ENCODE results near the gene FAM81A.

The FAM81A gene

DNA sequence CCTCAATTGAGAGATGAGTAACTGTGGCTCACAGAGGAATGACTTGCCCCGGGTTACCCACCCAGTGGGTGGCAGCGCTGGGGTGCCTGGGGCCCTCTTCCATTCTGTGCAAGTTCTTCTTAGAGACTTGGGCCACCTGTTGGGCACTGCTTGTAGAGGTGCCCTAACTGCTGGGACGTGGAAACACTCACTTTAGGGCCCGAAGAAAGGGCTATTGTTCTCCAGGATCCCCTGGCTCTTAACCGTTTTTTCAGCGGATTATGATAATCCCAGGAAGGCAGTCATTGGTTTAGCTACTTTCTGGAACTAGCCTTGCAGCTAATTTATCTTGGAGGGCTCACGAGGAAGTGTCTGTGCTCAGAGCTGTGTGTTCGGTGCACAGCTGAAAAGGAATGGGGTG lies 107.6 kb downstream of the FAM81A start:
- no peak for DNase-seq

- no peak for DNase-seq
Measured at GRCh38 chr15:59548501-59549226, 110.7 kb downstream of the FAM81A start.

- DNase-seq: no peak
Measured at GRCh38 chr15:59549301-59550185, 111.6 kb downstream of the FAM81A start.

- peak; percentile 26 for DNase-seq
Measured at GRCh38 chr15:59550530-59550929, 112.5 kb downstream of the FAM81A start.

DNA sequence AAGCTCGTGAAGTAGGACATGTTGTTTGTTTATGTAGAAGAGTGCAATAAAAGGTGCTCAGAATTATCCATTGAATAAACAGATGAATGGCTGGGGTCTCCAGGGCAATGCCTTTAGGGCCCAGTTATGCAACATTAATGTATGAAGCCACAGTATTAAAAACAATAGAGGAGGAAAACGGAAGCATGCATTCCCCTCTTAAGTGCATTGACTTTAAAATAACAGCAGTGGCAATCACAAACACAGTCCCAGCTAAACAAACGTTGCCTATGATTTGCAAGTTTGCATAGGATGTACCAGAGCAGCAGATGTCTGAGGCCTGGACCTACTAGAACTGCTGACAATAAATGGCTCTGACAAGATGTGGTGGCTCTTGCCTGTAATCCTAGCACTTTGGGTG lies 113.0 kb downstream of the FAM81A start:
- no peak for DNase-seq

DNA sequence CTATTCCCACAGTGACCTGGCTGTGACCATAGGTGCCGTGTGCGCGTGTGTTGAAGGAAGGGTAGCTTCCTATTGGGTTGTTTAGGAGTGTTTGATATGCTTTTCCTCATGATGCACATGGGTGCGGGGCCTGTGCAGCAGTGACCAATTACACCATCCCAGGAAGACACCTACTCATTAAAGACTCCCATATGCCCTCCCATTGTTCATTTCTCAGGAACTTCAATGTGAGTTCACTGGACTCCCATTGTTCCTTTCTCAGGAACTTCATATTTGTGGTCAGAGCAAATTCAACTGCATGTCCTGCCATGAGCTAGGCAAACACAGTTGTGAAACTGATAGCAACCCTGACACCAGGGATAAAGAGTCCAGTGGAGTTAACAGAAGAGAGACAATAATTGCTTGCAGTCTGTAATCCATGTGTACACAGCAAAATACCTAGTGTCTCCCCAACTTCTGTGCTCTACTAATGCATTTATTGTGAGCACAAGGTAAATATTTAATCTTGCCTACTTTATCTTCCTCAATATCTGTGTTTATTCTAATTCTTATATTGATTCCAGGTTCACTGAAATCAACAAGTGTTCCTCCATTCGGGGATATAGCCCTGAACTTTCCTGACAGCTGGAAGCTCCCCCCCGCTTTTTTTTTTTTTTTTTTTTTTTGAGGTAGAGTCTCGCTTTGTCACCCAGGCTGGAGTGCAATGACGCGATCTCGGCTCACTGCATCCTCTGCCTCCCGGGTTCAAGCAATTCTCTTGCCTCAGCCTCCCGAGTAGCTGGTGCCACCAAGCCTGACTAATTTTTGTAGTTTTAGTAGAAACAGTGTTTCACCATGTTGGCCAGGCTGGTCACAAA lies 116.1 kb downstream of the FAM81A start:
- no peak for DNase-seq

DNA sequence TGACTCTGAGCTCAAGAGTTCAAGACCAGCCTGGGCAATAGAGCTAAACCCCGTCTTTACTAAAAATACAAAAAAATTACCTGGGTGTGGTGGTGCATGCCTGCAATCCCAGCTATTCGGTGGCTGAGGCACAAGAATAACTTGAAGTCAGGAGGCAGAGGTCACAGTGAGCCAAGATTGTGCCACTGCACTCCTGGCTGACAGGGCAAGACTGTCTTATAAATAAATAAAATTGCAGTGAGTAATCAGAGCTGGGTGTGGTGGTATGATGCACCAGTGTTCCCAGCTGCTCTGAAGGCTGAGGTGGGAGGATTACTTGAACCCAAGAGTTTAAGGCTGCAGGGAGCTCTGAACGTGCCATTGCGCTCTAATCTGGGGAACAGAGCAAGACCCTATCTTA lies 117.7 kb downstream of the FAM81A start:
- DNase-seq: no peak

DNA sequence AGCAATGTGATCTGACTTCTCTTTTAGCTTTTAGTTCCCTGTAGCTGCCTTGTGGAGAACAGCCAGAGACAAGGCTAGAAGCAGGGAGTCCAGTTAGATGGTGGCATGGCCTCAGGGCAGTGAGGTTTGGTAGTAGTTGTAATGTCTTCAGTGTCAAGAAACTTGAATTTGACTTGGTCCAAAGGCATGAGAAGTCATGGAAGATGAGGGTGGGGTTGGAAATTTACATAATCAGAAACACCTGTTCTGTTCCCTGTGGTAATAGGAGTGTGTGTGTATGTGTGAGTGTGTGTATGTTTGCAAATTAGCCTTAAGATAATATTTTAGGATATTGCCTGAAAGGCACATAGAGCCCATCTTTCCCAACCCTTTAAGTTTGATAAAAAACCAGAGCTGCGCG lies 118.4 kb downstream of the FAM81A start:
- no peak for DNase-seq

DNA sequence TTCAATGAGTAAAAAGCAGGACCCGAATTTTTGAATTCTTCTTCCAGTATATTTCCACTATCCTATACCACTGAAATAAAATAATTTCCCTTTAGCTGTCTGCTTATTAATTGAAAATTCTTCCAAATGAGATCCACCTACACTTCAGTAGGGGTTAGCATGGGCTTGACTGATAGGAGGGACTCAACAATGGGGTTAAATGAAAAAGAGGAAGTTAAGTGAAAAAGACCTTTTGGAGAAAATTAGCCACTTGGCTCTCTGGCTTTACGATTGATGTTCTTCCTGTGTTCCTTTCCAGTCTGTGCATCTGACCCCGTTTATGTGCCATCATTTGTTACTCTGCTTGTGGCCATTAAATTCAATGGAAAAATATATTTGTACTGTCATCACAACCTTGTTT lies 119.6 kb downstream of the FAM81A start:
- DNase-seq: peak; percentile 69

DNA sequence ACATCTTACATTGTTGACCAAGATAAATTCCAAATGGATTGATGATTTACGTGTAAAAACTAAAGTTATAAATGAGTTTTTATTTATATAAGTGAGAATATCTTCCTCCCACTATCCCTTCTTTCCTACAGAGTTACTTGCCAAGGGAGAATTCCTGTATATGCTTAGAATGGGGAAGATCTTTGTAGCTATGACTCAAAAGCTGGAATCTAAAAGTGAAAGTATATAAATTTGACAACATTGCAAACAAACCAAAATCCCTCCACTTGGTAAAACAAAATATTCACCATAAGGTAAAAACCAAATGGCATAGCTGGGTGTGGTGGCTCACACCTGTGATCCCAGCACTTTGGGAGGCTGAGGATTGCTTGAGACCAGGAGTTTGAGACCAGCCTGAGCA lies 120.9 kb downstream of the FAM81A start:
- peak; percentile 12 for DNase-seq

DNA sequence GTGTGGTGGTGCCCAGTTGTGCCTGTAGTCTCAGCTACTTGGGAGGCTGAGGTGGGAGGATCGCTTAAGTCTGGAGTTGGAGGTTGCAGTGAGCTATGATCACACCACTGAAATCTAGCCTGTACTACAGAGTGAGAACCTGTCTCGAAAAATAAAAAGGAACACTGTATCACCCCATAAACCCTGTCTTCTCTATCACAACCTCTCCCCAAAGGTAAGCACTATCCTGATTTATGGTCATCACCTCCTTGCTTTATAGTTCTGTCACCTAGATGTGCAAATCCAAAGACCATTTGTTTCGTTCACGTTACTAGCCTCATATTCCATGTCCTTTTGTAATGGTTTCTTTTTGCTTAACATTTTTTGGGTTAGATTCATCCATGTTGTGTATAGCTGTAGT lies 123.6 kb downstream of the FAM81A start:
- no peak for DNase-seq

DNA sequence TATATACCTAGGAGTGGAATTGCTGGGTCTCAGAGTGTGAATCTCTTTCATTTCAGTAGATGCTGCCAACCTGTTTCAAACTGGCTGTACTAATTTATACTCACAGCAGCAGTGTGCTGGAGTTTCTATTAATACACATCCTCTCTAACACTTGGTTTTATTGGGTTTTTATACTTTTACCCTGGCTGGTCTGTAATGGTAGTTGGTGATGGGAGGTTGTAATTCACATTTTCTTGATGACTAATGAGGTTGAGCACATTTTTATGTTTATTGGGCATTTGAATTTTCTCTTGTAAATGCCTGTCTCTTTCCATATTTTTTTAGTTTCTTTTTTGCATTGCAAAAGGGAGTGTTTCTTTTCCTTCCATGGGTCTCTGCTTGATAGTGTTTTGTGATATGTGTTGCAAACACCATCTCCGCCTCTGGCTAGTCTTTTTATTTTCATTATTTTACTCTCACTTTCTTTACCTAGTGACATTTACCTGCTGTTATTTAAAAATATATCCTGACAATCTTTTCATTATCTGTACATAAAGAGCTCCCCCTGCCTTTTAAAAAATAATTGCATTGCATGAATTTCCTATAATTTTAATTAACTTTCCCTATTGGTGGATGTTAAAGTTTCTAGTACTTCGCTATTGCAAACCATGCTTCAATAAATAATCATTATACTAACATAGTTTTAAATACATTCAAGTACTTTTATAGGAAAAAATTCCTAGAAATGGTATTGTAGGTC lies 124.6 kb downstream of the FAM81A start:
- DNase-seq: peak; percentile 17

DNA sequence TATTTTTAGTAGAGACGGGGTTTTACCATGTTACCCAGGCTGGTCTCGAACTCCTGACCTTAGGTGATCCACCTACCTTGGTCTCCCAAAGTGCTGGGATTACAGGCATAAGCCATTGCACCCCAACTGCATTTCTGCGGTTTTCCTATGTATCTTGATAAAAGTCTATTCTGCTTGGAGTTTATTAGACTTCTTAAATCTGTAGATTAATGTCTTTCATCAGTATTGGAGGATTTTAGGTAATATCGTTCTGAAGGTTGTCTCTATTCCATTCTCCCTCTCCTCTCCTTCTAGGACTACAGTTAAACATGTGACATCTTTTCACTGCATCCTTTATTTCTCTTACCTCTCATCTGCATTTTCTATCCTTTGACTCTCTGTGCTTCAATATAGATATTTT lies 127.3 kb downstream of the FAM81A start:
- DNase-seq: no peak

GRCh38 chr15:59567324-59567723 lies 129.3 kb downstream of the FAM81A start:
- DNase-seq: no peak

DNA sequence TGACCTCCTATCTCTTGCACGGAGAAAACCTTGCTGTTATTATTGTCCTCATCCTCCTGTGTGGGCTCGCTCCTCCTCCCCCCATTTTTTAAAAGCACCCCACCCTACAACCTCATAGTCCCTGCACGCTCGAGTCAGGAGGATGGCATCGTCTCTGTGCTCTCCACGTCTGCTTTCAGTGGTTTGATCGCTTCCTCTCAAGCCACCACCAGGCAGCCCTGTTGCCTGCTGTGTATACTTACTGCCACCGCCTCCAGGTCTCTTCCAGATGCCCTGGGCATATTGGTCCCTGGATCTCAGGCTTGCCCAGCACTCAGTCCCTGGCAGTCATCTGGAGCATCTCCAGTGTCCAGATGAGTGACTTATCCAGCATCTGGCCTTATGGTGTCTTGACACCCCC lies 131.5 kb downstream of the FAM81A start:
- no peak for DNase-seq

GRCh38 chr15:59570315-59570714 lies 132.3 kb downstream of the FAM81A start:
- DNase-seq: no peak

DNA sequence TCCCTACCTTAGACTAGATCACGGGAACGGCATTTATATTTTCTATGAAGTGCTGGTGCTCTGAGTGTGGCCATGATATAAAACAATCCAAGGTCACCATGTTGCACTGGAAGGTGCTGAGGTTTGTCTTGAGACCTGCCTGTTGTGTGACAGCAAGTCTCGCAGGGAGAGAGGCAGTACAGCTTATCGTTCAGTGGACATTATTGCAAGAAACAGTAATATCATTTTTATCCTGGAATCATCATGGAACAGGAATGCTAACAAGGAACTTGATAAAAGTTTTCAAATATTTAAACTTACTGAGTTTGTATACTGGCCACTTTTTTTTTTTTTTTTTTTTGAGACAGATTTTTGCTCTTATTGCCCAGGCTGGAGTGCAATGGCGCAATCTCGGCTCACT lies 133.6 kb downstream of the FAM81A start:
- DNase-seq: no peak

Measured in OCI-M1 (cell line).